RCC 7860 (cell line): Measurements from ENCODE around the gene ARHGEF1.
"Not testable (repeated sequence)": the region's sequence is repeated elsewhere in the genome, so short reads cannot be mapped to it uniquely, and the experiment has no call there.

Source experiments
- DNase-seq: peaks from one replicate; pipeline ENCODE4 v3.0.0-alpha.2; 2015; ENCODE audit warnings: low spot score
- FAIRE-seq: peaks from 2 replicates; lab custom pipeline; 2012; peaks lifted over from hg19 to GRCh38; lab: Jason Lieb, UNC

Gene ARHGEF1

GRCh38 chr19:41928754-41929535 is 46.0 kb downstream of the ARHGEF1 start:
- no peak for DNase-seq
- no peak for FAIRE-seq

DNA sequence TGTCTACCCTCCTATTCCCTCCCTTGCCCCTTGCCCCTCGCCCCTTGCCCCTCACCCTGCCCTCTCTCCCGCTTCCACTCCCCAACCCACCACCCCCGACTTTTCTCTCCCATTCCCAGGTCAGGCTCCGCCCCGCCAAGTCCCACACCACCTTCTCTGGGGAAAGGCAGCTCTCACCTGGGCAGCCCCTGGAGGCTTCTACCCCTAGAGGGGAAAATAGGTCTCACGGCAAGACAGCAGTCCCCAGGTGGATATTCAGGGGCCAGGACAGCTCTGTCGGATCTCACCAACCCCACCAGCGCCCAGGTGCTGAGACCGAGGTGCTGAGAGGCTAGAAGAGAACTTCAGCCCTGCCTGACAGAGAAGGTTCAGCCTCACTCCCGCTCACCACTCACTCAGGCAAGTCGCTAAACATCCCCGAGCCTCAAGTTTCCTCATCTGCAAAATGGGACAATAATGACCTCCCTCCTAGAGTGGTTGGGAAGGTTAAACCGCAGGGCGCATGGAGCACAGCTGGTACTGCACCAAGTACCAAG is 46.6 kb downstream of the ARHGEF1 start:
- DNase-seq, result no peak
- no peak for FAIRE-seq

GRCh38 chr19:41930322-41930722 is 47.3 kb downstream of the ARHGEF1 start:
- no peak for FAIRE-seq
- DNase-seq, result no peak

- FAIRE-seq (no peak), DNase-seq (no peak)
Observed at GRCh38 chr19:41930926-41931592, 48.1 kb downstream of the ARHGEF1 start.

GRCh38 chr19:41932259-41932719 is 49.3 kb downstream of the ARHGEF1 start:
- FAIRE-seq (no peak), DNase-seq (no peak)

DNA sequence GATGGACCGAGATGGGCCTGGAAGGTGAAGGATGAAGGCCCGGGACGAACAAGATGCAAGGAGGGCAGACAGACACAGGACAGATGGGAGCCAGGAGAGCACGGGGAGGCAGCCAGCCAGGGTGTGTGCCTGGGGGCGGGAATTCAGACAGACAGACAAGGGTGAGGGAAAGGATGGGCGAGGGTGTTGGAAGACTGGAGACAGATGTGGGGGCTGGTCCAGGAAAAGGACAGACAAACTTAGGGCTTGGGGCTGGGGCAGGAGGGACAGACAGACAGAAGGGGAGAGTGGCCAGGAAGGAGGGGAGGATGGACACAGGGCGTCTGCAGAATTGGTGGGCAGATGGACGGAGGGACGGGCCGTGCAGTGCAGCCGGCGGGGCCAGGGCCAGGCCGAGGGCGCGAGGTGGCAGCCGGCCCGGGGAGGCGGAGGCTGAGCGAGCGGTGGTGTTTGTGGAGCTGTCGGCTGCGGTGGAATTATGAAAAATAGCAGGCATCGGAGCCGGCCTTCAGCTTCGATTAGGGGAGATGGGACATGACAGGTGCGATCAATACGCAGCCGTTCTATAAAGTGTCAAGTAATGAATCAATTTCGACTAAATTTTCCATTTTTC is 49.8 kb downstream of the ARHGEF1 start:
- FAIRE-seq, result no peak
- DNase-seq, result no peak

DNA sequence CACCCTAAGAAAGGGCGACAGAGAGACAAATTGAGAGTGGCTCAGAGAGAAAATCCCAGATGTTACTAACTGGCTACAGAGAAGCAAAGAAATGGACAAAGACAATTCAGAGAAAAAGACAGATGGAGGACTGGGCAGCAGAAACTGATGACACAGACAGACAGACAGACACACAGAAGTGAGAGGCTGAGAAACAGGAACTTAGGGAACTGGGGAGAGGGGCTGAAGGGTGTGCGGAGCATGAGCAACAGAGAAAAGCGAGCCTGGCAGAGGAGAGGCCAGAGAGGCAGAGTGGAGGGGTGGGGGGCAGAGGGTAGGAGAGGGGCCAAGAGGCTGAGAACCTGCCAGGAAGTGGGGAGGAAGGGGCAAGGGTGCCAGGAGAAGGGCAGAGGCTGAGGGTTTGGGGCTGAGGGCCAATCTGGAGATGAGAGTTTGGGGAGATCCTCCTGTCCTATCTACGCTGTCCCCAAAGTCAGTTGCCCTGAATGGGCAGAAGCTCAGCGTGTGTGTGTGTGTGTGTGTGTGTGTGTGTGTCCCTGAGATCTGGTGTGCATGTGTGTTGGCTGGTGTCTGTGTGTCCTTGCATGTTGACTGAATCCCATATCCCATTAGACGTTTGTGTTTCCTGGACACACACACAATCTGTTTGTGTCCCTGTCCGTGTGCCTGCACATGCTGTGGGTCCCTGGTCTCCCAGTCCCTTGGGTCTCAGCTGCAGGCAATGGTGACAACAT is 50.9 kb downstream of the ARHGEF1 start:
- FAIRE-seq, result no peak
- DNase-seq, result no peak

DNA sequence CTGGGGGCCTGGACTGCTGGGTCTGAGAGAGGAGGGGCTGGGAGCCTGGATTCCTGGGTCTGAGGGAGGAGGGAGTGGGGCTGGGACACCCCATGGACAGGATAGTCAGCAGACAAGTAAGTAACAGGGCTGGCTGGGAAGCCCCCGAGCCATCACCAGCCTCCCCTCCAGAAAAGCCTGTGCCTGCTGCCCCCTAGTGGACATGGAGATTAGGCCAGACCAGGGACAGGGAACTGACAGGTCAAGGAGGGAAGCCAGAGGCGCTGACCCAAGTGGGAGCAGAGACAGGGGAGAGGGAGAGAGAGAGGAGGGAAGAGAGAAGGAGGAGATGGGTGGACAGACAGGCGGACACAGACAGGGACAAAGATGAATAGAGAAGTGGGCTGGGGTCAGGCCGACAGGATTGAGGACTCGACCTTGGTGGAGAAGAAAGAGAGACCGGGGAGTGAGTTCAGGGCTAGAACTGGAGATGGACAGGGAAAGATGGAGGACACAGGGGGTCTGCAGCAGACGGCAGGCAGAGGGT is 51.9 kb downstream of the ARHGEF1 start:
- no peak for FAIRE-seq
- peak; percentile 26 for DNase-seq

GRCh38 chr19:41935760-41936415 is 52.9 kb downstream of the ARHGEF1 start:
- no peak for FAIRE-seq
- no peak for DNase-seq

DNA sequence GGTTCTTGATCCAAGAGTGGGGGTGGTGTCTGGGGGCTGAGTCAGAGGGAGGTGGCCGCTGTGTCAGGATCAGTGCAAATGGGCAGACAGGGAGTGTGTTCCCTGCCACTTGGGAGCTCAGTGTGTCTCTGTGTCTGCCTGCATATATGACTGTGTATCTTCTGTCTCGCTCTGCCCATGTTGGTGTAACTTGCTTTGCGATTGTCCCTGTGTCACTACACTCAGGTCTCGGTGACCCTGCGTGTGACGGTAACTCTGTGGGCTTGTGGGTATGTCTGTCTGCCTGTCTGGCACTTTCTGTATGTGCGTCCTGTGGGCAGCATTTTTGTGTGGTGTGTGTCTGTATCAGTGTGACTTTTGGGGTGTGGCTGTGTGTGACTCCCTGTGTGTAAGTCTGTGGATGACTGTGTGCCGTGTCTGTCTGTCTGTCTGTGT is 53.4 kb downstream of the ARHGEF1 start:
- no peak for DNase-seq
- FAIRE-seq, result no peak

GRCh38 chr19:41936961-41937360 is 54.0 kb downstream of the ARHGEF1 start:
- FAIRE-seq (no peak), DNase-seq (no peak)

GRCh38 chr19:41937525-41938468 is 54.8 kb downstream of the ARHGEF1 start:
- DNase-seq (no peak), FAIRE-seq (no peak)

- not testable (repeated sequence) for DNase-seq, FAIRE-seq
Observed at GRCh38 chr19:41939209-41939608, 56.2 kb downstream of the ARHGEF1 start.

- FAIRE-seq (no peak), DNase-seq (no peak)
Observed at GRCh38 chr19:41939861-41940730, 57.1 kb downstream of the ARHGEF1 start.

- no peak for FAIRE-seq
Observed at GRCh38 chr19:41940731-41941409, 57.9 kb downstream of the ARHGEF1 start.

GRCh38 chr19:41941410-41942202 is 58.6 kb downstream of the ARHGEF1 start:
- DNase-seq (no peak), FAIRE-seq (no peak)

More at GRCh38 chr19:41940731-41941409, 57.9 kb downstream of the ARHGEF1 start:
- DNase-seq, result no peak

DNA sequence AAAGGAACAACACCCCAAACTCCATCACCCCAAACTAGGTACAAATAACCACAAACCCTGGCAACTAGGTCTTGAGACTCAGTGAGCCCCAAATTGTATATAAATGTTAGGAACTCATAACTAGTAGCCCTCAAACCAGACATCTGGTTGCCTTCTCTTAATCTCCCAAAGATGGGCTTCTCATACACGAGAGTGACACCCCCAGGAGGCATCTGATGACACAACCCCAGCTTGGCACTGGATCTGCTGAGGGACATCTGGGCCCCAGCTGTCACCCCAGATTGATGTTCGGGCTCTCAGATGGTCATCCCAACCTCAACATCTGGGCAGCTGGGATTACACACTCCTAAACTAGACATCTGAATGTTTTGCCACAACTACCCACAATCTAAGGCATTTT is 61.4 kb downstream of the ARHGEF1 start:
- DNase-seq (no peak), FAIRE-seq (no peak)
